Esophagus muscularis mucosa (tissue), 4 donors: ENCODE measurements around the gene SDR39U1. TPM values are rescaled to one million over a fixed set of nuclear protein-coding genes. Genes with fewer than 3 reads are reported as not detected.
A peak's percentile ranks its signal among the peaks of the same experiment; 100 is the strongest.
"Not testable (repeated sequence)": the region's sequence is repeated elsewhere in the genome, so short reads cannot be mapped to it uniquely, and the experiment has no call there.

ENCODE experiments used
- DNase-seq: peaks from one replicate; pipeline ENCODE4 v3.0.0-alpha.2; 2017; ENCODE audit errors: extremely low spot score
- H3K27ac ChIP-seq, 4 donors: fragments of 200-600 bp; sonication (generic); replicated peaks in 1 of 4; 1 replicate in 3 of 4; 2 replicates in 1 of 4; pipeline ENCODE4 v1.5.1; 2016 to 2019; ENCODE audit warnings: mild to moderate bottlenecking in 1 of 4
- H3K27me3 ChIP-seq, 4 donors: fragments of 200-600 bp; sonication (generic); one replicate each; pipeline versions ENCODE4 v1.5.1 to v1.6.0; 2016 to 2019
- H3K36me3 ChIP-seq, 4 donors: fragments of 200-600 bp; sonication (generic); one replicate each; pipeline ENCODE4 v1.5.1; 2016 to 2019
- H3K4me1 ChIP-seq, 4 donors: fragments of 200-600 bp; sonication (generic); one replicate each; pipeline ENCODE4 v1.5.1; 2016 to 2019
- H3K4me3 ChIP-seq, 4 donors: fragments of 200-600 bp; sonication (generic); 1 replicate in 2 of 4; 2 replicates in 2 of 4; pipeline ENCODE4 v1.5.1; 2016 to 2019; ENCODE audit warnings: mild to moderate bottlenecking in 4 of 4, moderate library complexity in 1 of 4
- H3K9me3 ChIP-seq, 4 donors: fragments of 200-600 bp; sonication (generic); 1 replicate in 3 of 4; 2 replicates in 1 of 4; pipeline ENCODE4 v1.5.1; 2016 to 2019
- CTCF ChIP-seq, 3 experiments: fragments of 200-600 bp in 2 of 3; fragments of 450-650 bp in 1 of 3; sonication (generic) in 2 of 3; IDR thresholded peaks; one replicate each; pipeline ENCODE4 v1.5.1; 2017 to 2019; ENCODE audit warnings: antibody characterized with exemption in 3 of 3, mild to moderate bottlenecking in 2 of 3, moderate library complexity in 1 of 3
- EP300 ChIP-seq: sonication (generic); formaldehyde crosslinking; IDR thresholded peaks from one replicate; pipeline ENCODE4 v1.6.1; 2017; ENCODE audit warnings: antibody characterized with exemption
- POLR2A ChIP-seq: fragments of 450-650 bp; IDR thresholded peaks from one replicate; pipeline ENCODE4 v1.6.1; 2017; ENCODE audit warnings: antibody characterized with exemption, moderate library complexity, mild to moderate bottlenecking, low read depth
- POLR2AphosphoS5 ChIP-seq, 2 donors: sonication (generic); formaldehyde crosslinking; IDR thresholded peaks; one replicate each; pipeline ENCODE4 v1.6.1; 2017; ENCODE audit warnings: antibody characterized with exemption in 2 of 2
- WGBS: methylation state at CpG from one replicate; pipeline ENCODE4 v1.1.5; 2018; 5-methylcytosine and 5-hydroxymethylcytosine counted together
- intact Hi-C: fragments of 100-400 bp; cut with DNase I; formaldehyde crosslinking; loops from one replicate; pipeline ENCODE4 v1.15.1; 2023
- total RNA-seq, 4 donors: library from RNA; depleted of rRNA; stranded (reverse); fragments of >200 nt; gene quantifications; one replicate each; pipeline versions ENCODE4 v1.1.0 to v1.2.1, GENCODE V29; 2016

The SDR39U1 gene
- total RNA-seq, 4 donors from 2014 or later, result 23.9 to 48.6 (median 33.5) TPM

GRCh38 chr14:24458736-24459135 lies 16.2 kb upstream of the SDR39U1 start:
- DNase-seq, result no peak
- H3K9me3 ChIP-seq, result peaks cover 0 to 6% (median 0%) of the 10 kb centered on the region in 4 donors
- no peaks in the 10 kb centered on the region for H3K4me1 ChIP-seq
- 73% methylated on average over 1 of the region's 1 CpG for WGBS
- intact Hi-C loops, result no loop called here
- H3K27me3 ChIP-seq, result no peaks in the 10 kb centered on the region
- H3K4me3 ChIP-seq, result no peak overlapping the region
- no peaks in the 10 kb centered on the region for H3K36me3 ChIP-seq
- no peak overlapping the region for H3K27ac ChIP-seq
- TF ChIP-seq EP300, result no peak
- TF ChIP-seq POLR2A, result no peak
- no peak for TF ChIP-seq POLR2AphosphoS5 (IDR thresholded peaks at IDR 0.05)
- TF ChIP-seq CTCF (IDR thresholded peaks at IDR 0.05), result no peak

GRCh38 chr14:24456980-24457379 lies 14.4 kb upstream of the SDR39U1 start:
- no peaks in the 10 kb centered on the region for H3K36me3 ChIP-seq
- H3K4me1 ChIP-seq, result no peaks in the 10 kb centered on the region
- no peak overlapping the region for H3K27ac ChIP-seq
- intact Hi-C loops, result no loop called here
- no peak overlapping the region for H3K4me3 ChIP-seq
- peaks cover 0 to 6% (median 0%) of the 10 kb centered on the region in 4 donors for H3K9me3 ChIP-seq
- DNase-seq, result no peak
- no peaks in the 10 kb centered on the region for H3K27me3 ChIP-seq
- TF ChIP-seq POLR2AphosphoS5 (IDR thresholded peaks at IDR 0.05) (no peak), POLR2A (no peak), EP300 (no peak), CTCF (IDR thresholded peaks at IDR 0.05) (no peak)

DNA sequence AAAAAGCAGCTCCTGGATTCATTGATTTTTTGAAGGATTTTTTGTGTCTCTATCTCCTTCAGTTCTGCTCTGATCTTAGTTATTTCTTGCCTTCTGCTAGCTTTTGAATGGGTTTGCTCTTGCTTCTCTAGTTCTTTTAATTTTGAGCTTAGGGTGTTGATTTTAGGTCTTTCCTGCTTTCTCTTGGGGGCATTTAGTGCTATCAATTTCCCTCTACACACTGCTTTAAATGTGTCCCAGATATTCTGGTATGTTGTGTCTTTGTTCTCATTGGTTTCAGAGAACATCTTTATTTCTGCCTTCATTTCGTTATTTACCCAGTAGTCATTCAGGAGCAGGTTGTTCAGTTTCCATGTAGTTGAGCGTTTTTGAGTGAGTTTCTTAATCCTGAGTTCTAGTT lies 8.3 kb upstream of the SDR39U1 start:
- H3K36me3 ChIP-seq, H3K27ac ChIP-seq, H3K4me3 ChIP-seq, intact Hi-C loops, H3K27me3 ChIP-seq, H3K9me3 ChIP-seq, DNase-seq, H3K4me1 ChIP-seq: not testable (repeated sequence)
- WGBS, result 88% methylated on average over 2 of the region's 2 CpGs

DNA sequence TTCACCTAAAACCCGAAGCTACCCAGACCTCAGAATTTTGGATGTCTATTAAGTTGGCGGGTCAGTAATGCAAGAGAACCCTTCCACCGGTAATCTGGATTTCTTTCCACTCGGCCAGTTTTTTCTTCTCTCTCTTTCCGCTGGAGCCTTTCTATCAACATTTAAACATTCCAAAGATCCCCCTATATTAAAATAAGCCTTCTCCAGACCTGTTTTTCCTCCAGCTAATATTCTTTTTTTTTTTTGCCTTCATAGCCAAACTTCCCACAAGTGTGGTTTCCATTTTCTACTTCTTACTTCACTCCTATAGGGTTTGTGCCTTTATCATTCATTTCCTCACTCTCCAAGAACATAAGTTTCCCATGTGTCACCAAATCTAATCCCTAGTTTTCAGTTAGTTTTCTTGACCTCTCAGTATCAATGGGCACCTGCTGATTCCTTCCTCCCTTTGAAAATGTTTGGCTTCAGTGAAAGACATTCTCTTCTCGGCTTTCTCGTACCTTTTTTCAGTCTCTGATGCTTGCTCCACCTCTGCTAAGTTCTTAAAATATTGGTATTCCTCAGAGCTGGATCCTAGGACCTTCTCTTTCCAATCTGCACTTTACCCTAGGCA lies 583 bp upstream of the SDR39U1 start:
- peaks cover 32 to 39% (median 35%) of the 10 kb centered on the region in 4 donors for H3K4me1 ChIP-seq
- peak overlapping the region; percentile 64 to 83 (median 70) for H3K4me3 ChIP-seq
- TF ChIP-seq CTCF (IDR thresholded peaks at IDR 0.05) (no peak), EP300 (no peak), POLR2AphosphoS5 (IDR thresholded peaks at IDR 0.05) (no peak)
- peak overlapping the region; percentile 90 to 100 (median 98) for H3K27ac ChIP-seq
- whole genome bisulfite sequencing, result 2% methylated on average over 6 of the region's 7 CpGs
- H3K27me3 ChIP-seq, result no peaks in the 10 kb centered on the region
- H3K36me3 ChIP-seq, result peaks cover 16 to 32% (median 26%) of the 10 kb centered on the region in 4 donors
- DNase-seq, result no peak
- intact Hi-C loops, result loop anchor here (5.0 to 10.0 kb wide), 2 partner anchors 201 to 1138 kb away; partner anchors contain the start of genes BCL2L2, PPP1R3E and TINF2
- H3K9me3 ChIP-seq, result no peaks in the 10 kb centered on the region

DNA sequence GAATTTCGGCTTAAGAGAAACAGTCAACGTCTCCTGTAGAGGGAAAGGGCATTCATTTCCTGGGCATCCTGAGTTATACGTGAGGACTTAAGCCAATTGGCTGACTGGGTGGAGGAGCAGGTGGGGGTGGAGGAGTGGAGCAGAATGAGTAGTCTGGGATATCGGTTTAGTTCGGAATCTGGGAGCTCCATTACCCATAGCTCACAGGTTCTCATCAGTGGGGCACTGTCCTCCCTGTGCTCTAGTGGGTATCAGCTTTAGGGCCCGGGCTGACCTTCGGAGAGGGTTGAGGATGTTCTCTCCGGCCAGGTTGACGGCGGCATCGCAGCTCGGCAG lies 704 bp downstream of the SDR39U1 start:
- Histone ChIP-seq H3K27ac (peak overlapping the region; percentile 90 to 100 (median 98)), H3K36me3 (peaks cover 26 to 45% (median 39%) of the 10 kb centered on the region in 4 donors), H3K9me3 (no peaks in the 10 kb centered on the region), H3K27me3 (no peaks in the 10 kb centered on the region), H3K4me3 (peak overlapping the region; percentile 64 to 83 (median 70)), H3K4me1 (peaks cover 45 to 52% (median 46%) of the 10 kb centered on the region in 4 donors)
- no peak for DNase-seq
- TF ChIP-seq POLR2A (no peak), CTCF (IDR thresholded peaks at IDR 0.05) (no peak), POLR2AphosphoS5 (IDR thresholded peaks at IDR 0.05) (no peak), EP300 (no peak)
- 2% methylated on average over 4 of the region's 12 CpGs for WGBS
- intact Hi-C loops, result loop anchor here (5.0 to 10.0 kb wide), 2 partner anchors 200 to 1137 kb away; partner anchors contain the start of genes BCL2L2, PPP1R3E and TINF2
